Tibial nerve (tissue), 3 donors: ENCODE data around the gene INTS11.
"Not testable (repeated sequence)": the region's sequence is repeated elsewhere in the genome, so short reads cannot be mapped to it uniquely, and the experiment has no call there.

ENCODE experiments used
- POLR2A ChIP-seq, 2 donors: fragments of 450-650 bp; IDR thresholded peaks; one replicate each; pipeline ENCODE4 v1.6.1; 2017; ENCODE audit warnings: antibody characterized with exemption in 2 of 2, mild to moderate bottlenecking in 2 of 2, moderate library complexity in 2 of 2
- TF ChIP-seq, protein P1 (sequence below), 5 experiments: fragments of 200-600 bp in 3 of 5; fragments of 450-650 bp in 2 of 5; sonication (generic) in 3 of 5; IDR thresholded peaks; one replicate each; pipeline ENCODE4 v1.5.1; 2016 to 2019; ENCODE audit warnings: antibody characterized with exemption in 5 of 5, mild to moderate bottlenecking in 3 of 5, moderate library complexity in 2 of 5

DNA sequence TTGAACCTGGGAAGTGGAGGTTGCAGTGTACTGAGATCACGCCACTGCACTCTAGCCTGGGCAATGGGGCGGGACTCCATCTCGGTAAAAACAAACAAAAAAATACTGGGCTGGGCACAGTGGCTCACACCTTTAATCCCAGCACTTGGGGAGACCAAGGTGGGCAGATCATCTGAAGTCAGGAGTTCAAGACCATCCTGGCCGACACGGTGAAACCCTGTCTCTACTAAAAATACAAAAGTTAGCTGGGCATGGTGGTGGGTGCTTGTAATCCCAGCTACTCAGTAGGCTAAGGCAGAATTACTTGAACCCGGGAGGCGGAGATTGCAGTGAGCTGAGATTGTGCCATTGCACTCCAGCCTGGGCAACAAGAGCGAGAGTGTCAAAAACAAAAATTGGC is 8.3 kb downstream of the INTS11 start:
- TF ChIP-seq POLR2A (IDR thresholded peaks at IDR 0.05): not testable (repeated sequence)
- TF ChIP-seq, protein P1, sequence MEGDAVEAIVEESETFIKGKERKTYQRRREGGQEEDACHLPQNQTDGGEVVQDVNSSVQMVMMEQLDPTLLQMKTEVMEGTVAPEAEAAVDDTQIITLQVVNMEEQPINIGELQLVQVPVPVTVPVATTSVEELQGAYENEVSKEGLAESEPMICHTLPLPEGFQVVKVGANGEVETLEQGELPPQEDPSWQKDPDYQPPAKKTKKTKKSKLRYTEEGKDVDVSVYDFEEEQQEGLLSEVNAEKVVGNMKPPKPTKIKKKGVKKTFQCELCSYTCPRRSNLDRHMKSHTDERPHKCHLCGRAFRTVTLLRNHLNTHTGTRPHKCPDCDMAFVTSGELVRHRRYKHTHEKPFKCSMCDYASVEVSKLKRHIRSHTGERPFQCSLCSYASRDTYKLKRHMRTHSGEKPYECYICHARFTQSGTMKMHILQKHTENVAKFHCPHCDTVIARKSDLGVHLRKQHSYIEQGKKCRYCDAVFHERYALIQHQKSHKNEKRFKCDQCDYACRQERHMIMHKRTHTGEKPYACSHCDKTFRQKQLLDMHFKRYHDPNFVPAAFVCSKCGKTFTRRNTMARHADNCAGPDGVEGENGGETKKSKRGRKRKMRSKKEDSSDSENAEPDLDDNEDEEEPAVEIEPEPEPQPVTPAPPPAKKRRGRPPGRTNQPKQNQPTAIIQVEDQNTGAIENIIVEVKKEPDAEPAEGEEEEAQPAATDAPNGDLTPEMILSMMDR (IDR thresholded peaks at IDR 0.05): not testable (repeated sequence)
